SH-SY5Y (cell line): ENCODE data around the gene EGLN2.

Experiments
- GATA2 ChIP-seq: IDR thresholded peaks from 2 replicates; pipeline ENCODE4 v1.6.1; 2011; ENCODE audit warnings: mild to moderate bottlenecking, low read depth, low read length
- GATA3 ChIP-seq: IDR thresholded peaks from 2 replicates; pipeline ENCODE4 v1.6.1; 2011; ENCODE audit warnings: low read depth, mild to moderate bottlenecking, low read length, moderate library complexity

- TF ChIP-seq GATA2 (no peak), GATA3 (no peak)
Observed at GRCh38 chr19:40785526-40785925, 13.5 kb upstream of the EGLN2 start.
